ENCODE measurements around the gene RNPEP. TPM values are rescaled to one million over a fixed set of nuclear protein-coding genes. Genes with fewer than 3 reads are reported as not detected.

The RNPEP gene
- polyA plus RNA-seq, 3 donors: 108 to 153 (median 127) TPM

- Mint-ChIP-seq H3K4me3 (peak within 1 kb of the TSS; percentile 71 to 89), H3K4me1 (peaks cover 14% of the 10 kb centered on the region), H3K27ac (peak within 1 kb of the TSS in 1 of 7 donors; percentile 22), H3K27me3 (ENCODE audit: low read depth in 3 of 3) (peaks cover 40 to 48% (median 46%) of the 10 kb centered on the region in 3 donors), H3K9me3 (peaks cover 0 to 14% (median 2%) of the 10 kb centered on the region in 7 donors), H3K36me3 (no peaks in the 10 kb centered on the region)
- Histone ChIP-seq H3K79me2 (ENCODE audit: insufficient read depth, low read length) (no peaks in the 10 kb centered on the region), H2AFZ (ENCODE audit: insufficient read depth, low read depth, low read length, poor library complexity, severe bottlenecking) (peak within 1 kb of the TSS; percentile 73), H3K27me3 (ENCODE audit: control insufficient read depth in 2 of 2, insufficient read depth in 2 of 2, low read length in 2 of 2) (peaks cover 33 to 45% of the 10 kb centered on the region in 2 donors), H3K36me3 (replicated peaks in 1 of 2; ENCODE audit: control insufficient read depth in 1 of 2, insufficient read depth in 2 of 2, low read length in 2 of 2) (no peaks in the 10 kb centered on the region), H3K9me3 (replicated peaks in 1 of 2; ENCODE audit: control insufficient read depth in 1 of 2, insufficient read depth in 1 of 2, low read length in 2 of 2) (peaks cover 0 to 8% of the 10 kb centered on the region in 2 donors), H3K27ac (ENCODE audit: low read depth in 1 of 2, low read length in 2 of 2) (no peak within 1 kb of the TSS), H3K4me1 (ENCODE audit: control insufficient read depth in 1 of 2, insufficient read depth in 2 of 2, low read length in 2 of 2) (peaks cover 0 to 9% of the 10 kb centered on the region in 2 donors), H4K20me1 (ENCODE audit: insufficient read depth, low read length) (no peaks in the 10 kb centered on the region), H3K4me2 (replicated peaks; ENCODE audit: extremely low read depth, low read length, poor library complexity, severe bottlenecking) (peak within 1 kb of the TSS; percentile 46), H3K9ac (ENCODE audit: insufficient read depth, low read length, poor library complexity, severe bottlenecking) (peak within 1 kb of the TSS; percentile 1), H3K4me3 (replicated peaks in 1 of 3; ENCODE audit: low read depth in 2 of 3, low read length in 3 of 3) (peak within 1 kb of the TSS in 1 of 3 experiments; percentile 22)
- TF ChIP-seq CTCF (IDR thresholded peaks at IDR 0.05): no peak
- DNase-seq: no peak
- intact Hi-C loops (cut with micrococcal nuclease): no loop called here
- 6% methylated on average over 19 of the region's 28 CpGs for WGBS (ENCODE audit: insufficient coverage)
These were observed 36.1 kb upstream of the RNPEP start, which contains the start of gene LMOD1 for GRCh38 chr1:201946224-201946908. TSS of gene LMOD1 (minus strand) at chr1:201946548. CDS start at chr1:201946340, 208 bp downstream.

GRCh38 chr1:201947697-201948008 is 34.8 kb upstream of the RNPEP start:
- Histone ChIP-seq H3K9ac (ENCODE audit: insufficient read depth, low read length, poor library complexity, severe bottlenecking) (no peak overlapping the region), H3K27me3 (ENCODE audit: control insufficient read depth in 2 of 2, insufficient read depth in 2 of 2, low read length in 2 of 2) (peaks cover 33 to 45% of the 10 kb centered on the region in 2 donors), H2AFZ (ENCODE audit: insufficient read depth, low read depth, low read length, poor library complexity, severe bottlenecking) (no peak overlapping the region), H3K36me3 (replicated peaks in 1 of 2; ENCODE audit: control insufficient read depth in 1 of 2, insufficient read depth in 2 of 2, low read length in 2 of 2) (no peaks in the 10 kb centered on the region), H4K20me1 (ENCODE audit: insufficient read depth, low read length) (no peaks in the 10 kb centered on the region), H3K27ac (ENCODE audit: low read depth in 1 of 2, low read length in 2 of 2) (no peak overlapping the region), H3K4me3 (replicated peaks in 1 of 3; ENCODE audit: low read depth in 2 of 3, low read length in 3 of 3) (no peak overlapping the region), H3K4me2 (replicated peaks; ENCODE audit: extremely low read depth, low read length, poor library complexity, severe bottlenecking) (no peak overlapping the region), H3K79me2 (ENCODE audit: insufficient read depth, low read length) (no peaks in the 10 kb centered on the region), H3K4me1 (ENCODE audit: control insufficient read depth in 1 of 2, insufficient read depth in 2 of 2, low read length in 2 of 2) (peaks cover 0 to 9% of the 10 kb centered on the region in 2 donors), H3K9me3 (replicated peaks in 1 of 2; ENCODE audit: control insufficient read depth in 1 of 2, insufficient read depth in 1 of 2, low read length in 2 of 2) (peaks cover 0 to 8% of the 10 kb centered on the region in 2 donors)
- Mint-ChIP-seq H3K36me3 (no peaks in the 10 kb centered on the region), H3K4me3 (peak overlapping the region in 1 of 2 donors; percentile 89), H3K4me1 (peaks cover 14% of the 10 kb centered on the region), H3K27ac (no peak overlapping the region), H3K9me3 (peaks cover 0 to 14% (median 2%) of the 10 kb centered on the region in 7 donors), H3K27me3 (ENCODE audit: low read depth in 3 of 3) (peaks cover 40 to 48% (median 46%) of the 10 kb centered on the region in 3 donors)
- no peak for TF ChIP-seq CTCF (IDR thresholded peaks at IDR 0.05)
- intact Hi-C loops (cut with micrococcal nuclease): no loop called here
- no peak for DNase-seq
- no CpG with 5 or more reads among the region's 3 CpGs for WGBS (ENCODE audit: insufficient coverage)

Measured in CD14-positive monocyte (primary cell).